ENCODE results near the gene LRRC74B. TPM values are rescaled to one million over a fixed set of nuclear protein-coding genes. Genes with fewer than 3 reads are reported as not detected.

LRRC74B gene
- total RNA-seq, 4 donors from 2014 or later: not detected

- intact Hi-C loops (cut with DNase I; ENCODE audit: low total_unique reads) (no loop called here), in situ Hi-C loops (cut with MboI; ENCODE audit: low sequenced_read_pairs in 4 of 4) (no loop called here)
- H3K27ac ChIP-seq: no peak overlapping the region
- H3K9me3 ChIP-seq: no peaks in the 10 kb centered on the region
- no peaks in the 10 kb centered on the region for H3K4me1 ChIP-seq
- ATAC-seq: no peak
- no peak for DNase-seq
- TF ChIP-seq CTCF (IDR thresholded peaks at IDR 0.05 in 4 of 5, conservative IDR thresholded peaks at IDR 0.05 in 1 of 5) (no peak), POLR2A (IDR thresholded peaks at IDR 0.05) (no peak)
- no peaks in the 10 kb centered on the region for H3K27me3 ChIP-seq
- no peaks in the 10 kb centered on the region for H3K36me3 ChIP-seq
- H3K4me3 ChIP-seq: no peak overlapping the region
These were observed 19.4 kb downstream of the LRRC74B start for GRCh38 chr22:21064917-21065864.

- in situ Hi-C loops (cut with MboI; ENCODE audit: low sequenced_read_pairs in 4 of 4): no loop called here
- Histone ChIP-seq H3K4me3 (no peak overlapping the region), H3K27me3 (no peaks in the 10 kb centered on the region), H3K36me3 (no peaks in the 10 kb centered on the region), H3K9me3 (no peaks in the 10 kb centered on the region), H3K27ac (no peak overlapping the region), H3K4me1 (no peaks in the 10 kb centered on the region)
- ATAC-seq (no peak), DNase-seq (no peak)
- TF ChIP-seq POLR2A (IDR thresholded peaks at IDR 0.05) (no peak), CTCF (IDR thresholded peaks at IDR 0.05 in 4 of 5, conservative IDR thresholded peaks at IDR 0.05 in 1 of 5) (no peak)
- intact Hi-C loops (cut with DNase I; ENCODE audit: low total_unique reads): no loop called here
These were observed 21.5 kb downstream of the LRRC74B start for GRCh38 chr22:21067075-21067900.

DNA sequence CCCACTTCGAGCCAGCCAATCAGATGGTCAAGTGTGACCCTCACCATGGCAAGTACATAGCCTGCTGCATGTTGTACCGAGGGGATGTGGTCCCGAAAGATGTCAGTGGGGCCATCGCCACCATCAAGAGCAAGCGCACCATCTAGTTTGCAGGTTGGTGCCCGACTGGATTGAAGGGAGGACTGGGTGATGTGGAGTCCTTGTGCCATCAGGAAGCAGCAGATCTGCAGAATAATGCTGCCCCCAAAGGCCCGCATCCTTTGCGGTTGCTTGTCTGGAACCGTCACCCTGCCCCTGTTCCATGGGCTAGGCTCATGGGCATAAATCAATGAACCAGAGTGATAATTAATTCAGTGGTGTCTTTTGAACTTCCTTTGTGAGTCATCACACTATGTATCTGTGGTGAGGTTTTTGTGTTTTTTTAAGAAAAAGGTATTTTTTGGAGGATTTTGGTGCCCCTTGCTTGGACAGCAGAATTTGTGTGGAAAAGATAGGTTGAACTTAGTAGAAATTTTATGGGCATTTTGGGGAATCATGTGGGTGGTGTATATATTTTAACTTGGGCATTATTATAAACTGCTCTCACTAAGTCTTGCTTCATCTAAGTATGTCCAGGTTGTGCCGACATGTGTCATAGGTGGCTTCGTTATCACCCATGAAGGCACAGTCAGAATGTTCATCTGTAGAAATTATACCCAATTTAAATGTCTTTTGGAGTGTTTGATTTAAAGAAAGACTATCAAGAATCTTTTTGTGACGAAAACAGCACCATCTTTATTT lies 22.3 kb downstream of the LRRC74B start:
- no peak overlapping the region for H3K4me3 ChIP-seq
- TF ChIP-seq POLR2A (IDR thresholded peaks at IDR 0.05): no peak
- TF ChIP-seq CTCF (IDR thresholded peaks at IDR 0.05 in 4 of 5, conservative IDR thresholded peaks at IDR 0.05 in 1 of 5): no peak
- in situ Hi-C loops (cut with MboI; ENCODE audit: low sequenced_read_pairs in 4 of 4) (no loop called here), intact Hi-C loops (cut with DNase I; ENCODE audit: low total_unique reads) (no loop called here)
- ATAC-seq (no peak), DNase-seq (no peak)
- no peaks in the 10 kb centered on the region for H3K27me3 ChIP-seq
- H3K4me1 ChIP-seq: no peaks in the 10 kb centered on the region
- no peak overlapping the region for H3K27ac ChIP-seq
- H3K36me3 ChIP-seq: no peaks in the 10 kb centered on the region
- no peaks in the 10 kb centered on the region for H3K9me3 ChIP-seq

DNA sequence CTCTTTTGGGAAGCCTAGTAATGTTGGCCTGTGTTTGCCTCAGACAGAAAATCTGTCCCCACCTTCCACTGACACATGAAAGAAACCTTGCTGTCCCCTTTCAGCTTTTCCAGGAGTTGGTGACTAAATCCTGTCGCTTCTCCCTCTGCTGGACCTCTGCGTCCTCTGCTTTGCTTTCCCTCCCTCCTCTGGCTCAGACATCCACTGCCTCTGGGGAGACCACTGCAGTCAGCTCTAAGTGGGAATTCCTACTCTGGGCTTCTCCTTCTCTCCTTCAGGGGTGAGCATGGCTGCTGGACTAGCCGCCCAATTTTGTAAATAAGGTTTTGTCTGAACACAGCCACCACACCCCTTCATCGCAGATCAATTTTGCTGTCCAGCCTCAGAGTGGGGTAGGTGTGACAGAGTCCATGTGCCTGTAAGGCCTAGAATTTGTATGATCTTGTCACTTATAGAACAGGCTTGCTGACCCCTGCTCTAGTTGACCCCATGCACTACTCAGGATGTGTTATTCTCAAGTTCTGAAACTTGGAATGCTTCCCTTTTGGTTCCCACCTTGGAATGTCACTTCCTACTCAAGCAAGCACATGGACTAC lies 23.0 kb downstream of the LRRC74B start:
- H3K4me1 ChIP-seq: no peaks in the 10 kb centered on the region
- TF ChIP-seq POLR2A (IDR thresholded peaks at IDR 0.05) (no peak), CTCF (IDR thresholded peaks at IDR 0.05 in 4 of 5, conservative IDR thresholded peaks at IDR 0.05 in 1 of 5) (no peak)
- no peak overlapping the region for H3K4me3 ChIP-seq
- in situ Hi-C loops (cut with MboI; ENCODE audit: low sequenced_read_pairs in 4 of 4) (no loop called here), intact Hi-C loops (cut with DNase I; ENCODE audit: low total_unique reads) (no loop called here)
- no peaks in the 10 kb centered on the region for H3K9me3 ChIP-seq
- ATAC-seq (no peak), DNase-seq (no peak)
- no peaks in the 10 kb centered on the region for H3K36me3 ChIP-seq
- no peak overlapping the region for H3K27ac ChIP-seq
- H3K27me3 ChIP-seq: no peaks in the 10 kb centered on the region
